ENCODE results near the gene HSPA8. TPM values are rescaled to one million over a fixed set of nuclear protein-coding genes. Genes with fewer than 3 reads are reported as not detected.

HSPA8 gene
- 406 TPM for polyA plus RNA-seq (2013, experiment 1 of 2)
- 401 TPM for polyA plus RNA-seq (2013, experiment 2 of 2)

DNA sequence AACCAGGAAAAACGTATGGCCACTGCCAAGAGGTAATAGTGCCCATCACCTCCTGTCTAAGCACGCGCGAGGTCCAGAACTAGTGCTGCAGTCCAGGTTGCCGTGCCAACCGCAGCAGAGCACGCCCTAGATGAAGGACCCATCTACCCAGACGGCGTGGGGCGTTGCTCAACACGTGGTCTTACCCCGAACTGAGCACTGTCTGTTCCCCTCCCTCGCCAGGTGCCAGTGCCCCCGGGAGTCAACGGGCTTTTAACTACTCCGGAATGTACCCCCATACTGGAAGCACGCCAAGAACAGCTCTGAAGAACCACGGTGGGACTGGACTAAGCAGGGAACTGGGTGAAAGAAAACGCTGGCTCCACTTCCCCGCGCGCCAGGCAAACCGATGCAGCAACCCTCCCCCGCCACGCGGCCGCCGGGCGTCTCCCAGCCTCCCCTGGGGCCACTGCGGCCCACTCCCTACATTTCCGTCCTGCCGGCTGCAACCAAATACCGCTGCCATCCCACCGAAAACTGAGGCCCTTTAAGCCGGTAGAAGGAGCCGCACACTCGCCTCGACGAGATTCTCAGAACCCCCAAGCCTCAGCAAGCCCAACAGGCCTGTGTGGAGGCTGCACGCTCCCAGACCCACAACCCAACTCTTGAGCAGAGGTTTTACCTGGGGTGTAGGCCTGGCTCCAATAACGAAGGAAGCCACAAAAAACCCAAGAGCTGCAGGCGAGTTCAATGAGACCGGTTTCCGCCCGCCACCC lies at the start of gene HSPA8:
Gene HSPA8 (minus strand): TSS at position 734 of the 755 bp plus-strand sequence. CDS start 812 bp downstream, outside the sequence.
- Histone ChIP-seq H3K18ac (ENCODE audit: low read length) (peak within 1 kb of the TSS; percentile 99), H3K23ac (ENCODE audit: low read depth, low read length, poor library complexity) (peak within 1 kb of the TSS; percentile 97), H3K9me3 (replicated peaks in 1 of 2; ENCODE audit: control insufficient read depth in 2 of 2, insufficient read depth in 1 of 2, low read depth in 1 of 2, low read length in 2 of 2) (no peaks in the 10 kb centered on the region), H3K9ac (ENCODE audit: low read depth, low read length, poor library complexity) (peak within 1 kb of the TSS; percentile 94), H2BK5ac (ENCODE audit: low read length) (peak within 1 kb of the TSS; percentile 99), H3K4me1 (ENCODE audit: control insufficient read depth in 2 of 2, insufficient read depth in 1 of 2, low read depth in 1 of 2, low read length in 2 of 2) (peaks cover 3 to 24% of the 10 kb centered on the region in 2 donors), H2BK15ac (ENCODE audit: low read length) (peak within 1 kb of the TSS; percentile 86), H3K27ac (replicated peaks; ENCODE audit: low read length) (peak within 1 kb of the TSS; percentile 98), H2BK12ac (ENCODE audit: low read length) (no peak within 1 kb of the TSS), H3K4ac (ENCODE audit: low read length) (peak within 1 kb of the TSS; percentile 99), H3K27me3 (ENCODE audit: control insufficient read depth in 3 of 3, insufficient read depth in 3 of 3, low read depth in 1 of 3, low read length in 3 of 3) (no peaks in the 10 kb centered on the region), H4K8ac (ENCODE audit: low read depth, low read length) (peak within 1 kb of the TSS; percentile 52), H2AK5ac (ENCODE audit: low read depth, low read length) (peak within 1 kb of the TSS; percentile 96), H3K4me2 (ENCODE audit: insufficient read depth, low read length, poor library complexity, severe bottlenecking) (peak within 1 kb of the TSS; percentile 71), H3K14ac (ENCODE audit: low read length) (peak within 1 kb of the TSS; percentile 72), H4K91ac (ENCODE audit: low read depth, low read length, poor library complexity) (peak within 1 kb of the TSS; percentile 93), H3K36me3 (replicated peaks in 1 of 2; ENCODE audit: control insufficient read depth in 2 of 2, insufficient read depth in 2 of 2, low read length in 2 of 2) (peaks cover 35 to 51% of the 10 kb centered on the region in 2 donors), H3K4me3 (ENCODE audit: low read length in 2 of 2) (peak within 1 kb of the TSS; percentile 95 to 98), H2BK120ac (ENCODE audit: low read depth, low read length) (peak within 1 kb of the TSS; percentile 82), H3K79me1 (ENCODE audit: low read depth, low read length) (no peaks in the 10 kb centered on the region), H2AFZ (ENCODE audit: low read length) (peak within 1 kb of the TSS; percentile 79)
- no CpG with 5 or more reads among the region's 45 CpGs for WGBS, 2 donors (ENCODE audit: extremely low coverage in 2 of 2, insufficient read length in 2 of 2, insufficient replicate concordance in 1 of 2)
- DNase-seq (ENCODE audit: low spot score), result peak; percentile 17

DNA sequence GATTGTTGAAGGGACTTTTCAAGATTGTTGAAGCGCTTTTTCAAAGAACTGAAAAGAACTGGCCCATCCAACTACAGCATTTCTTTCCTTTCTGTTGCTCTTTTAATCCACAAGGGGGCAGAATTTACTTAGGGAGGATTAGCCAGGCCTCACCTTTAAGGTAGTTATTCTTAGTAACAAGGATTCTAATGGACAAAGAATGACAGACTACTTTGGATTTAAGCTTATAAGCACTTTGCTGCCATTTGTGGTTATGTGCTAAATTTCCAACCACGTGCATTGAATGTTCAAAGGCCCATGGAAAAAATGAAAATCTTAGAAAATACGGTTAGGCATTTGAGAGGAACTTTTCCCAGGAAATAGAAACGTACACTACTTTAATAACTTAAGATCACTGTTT lies 49.5 kb upstream of the HSPA8 start:
- no CpG with 5 or more reads among the region's 4 CpGs for WGBS, 2 donors (ENCODE audit: extremely low coverage in 2 of 2, insufficient read length in 2 of 2, insufficient replicate concordance in 1 of 2)
- Histone ChIP-seq H3K4me2 (ENCODE audit: insufficient read depth, low read length, poor library complexity, severe bottlenecking) (no peak overlapping the region), H3K36me3 (replicated peaks in 1 of 2; ENCODE audit: control insufficient read depth in 2 of 2, insufficient read depth in 2 of 2, low read length in 2 of 2) (no peaks in the 10 kb centered on the region), H2AK5ac (ENCODE audit: low read depth, low read length) (no peak overlapping the region), H2BK5ac (ENCODE audit: low read length) (no peak overlapping the region), H2BK15ac (ENCODE audit: low read length) (no peak overlapping the region), H3K4me1 (ENCODE audit: control insufficient read depth in 2 of 2, insufficient read depth in 1 of 2, low read depth in 1 of 2, low read length in 2 of 2) (peaks cover 0 to 2% of the 10 kb centered on the region in 2 donors), H3K9me3 (replicated peaks in 1 of 2; ENCODE audit: control insufficient read depth in 2 of 2, insufficient read depth in 1 of 2, low read depth in 1 of 2, low read length in 2 of 2) (peaks cover 0 to 7% of the 10 kb centered on the region in 2 donors), H4K8ac (ENCODE audit: low read depth, low read length) (no peak overlapping the region), H2BK12ac (ENCODE audit: low read length) (no peak overlapping the region), H3K4me3 (ENCODE audit: low read length in 2 of 2) (no peak overlapping the region), H3K23ac (ENCODE audit: low read depth, low read length, poor library complexity) (no peak overlapping the region), H2BK120ac (ENCODE audit: low read depth, low read length) (no peak overlapping the region), H3K4ac (ENCODE audit: low read length) (no peak overlapping the region), H4K91ac (ENCODE audit: low read depth, low read length, poor library complexity) (no peak overlapping the region), H2AFZ (ENCODE audit: low read length) (no peak overlapping the region), H3K27ac (replicated peaks; ENCODE audit: low read length) (no peak overlapping the region), H3K9ac (ENCODE audit: low read depth, low read length, poor library complexity) (no peak overlapping the region), H3K18ac (ENCODE audit: low read length) (no peak overlapping the region), H3K27me3 (ENCODE audit: control insufficient read depth in 3 of 3, insufficient read depth in 3 of 3, low read depth in 1 of 3, low read length in 3 of 3) (peaks cover 0 to 9% (median 0%) of the 10 kb centered on the region in 3 experiments), H3K14ac (ENCODE audit: low read length) (no peak overlapping the region), H3K79me1 (ENCODE audit: low read depth, low read length) (no peaks in the 10 kb centered on the region)
- peak; percentile 39 for DNase-seq (ENCODE audit: low spot score)

DNA sequence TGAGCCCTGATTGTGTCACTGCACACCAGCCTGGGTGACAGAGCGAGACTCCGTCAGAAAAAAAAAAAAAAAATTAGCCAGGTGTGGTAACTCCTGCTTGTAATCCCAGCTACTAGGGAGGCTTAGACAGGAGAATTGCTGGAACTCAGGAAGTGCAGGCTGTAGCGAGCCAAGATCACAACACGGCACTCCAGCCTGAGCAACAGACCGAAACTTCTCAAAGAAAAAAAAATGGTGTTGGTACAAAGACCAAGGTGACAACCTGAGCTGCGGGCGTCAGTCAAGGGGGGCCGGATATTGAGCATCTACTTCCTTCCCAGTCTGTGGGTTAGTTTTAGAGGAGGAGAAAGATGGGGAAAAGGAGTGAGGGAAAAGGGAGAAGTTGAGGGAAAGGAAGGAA lies 48.5 kb upstream of the HSPA8 start:
- no peak overlapping the region for H2BK12ac ChIP-seq (ENCODE audit: low read length)

GRCh38 chr11:123107945-123108495 lies 46.1 kb upstream of the HSPA8 start:
- H3K4me1 ChIP-seq (ENCODE audit: control insufficient read depth in 2 of 2, insufficient read depth in 1 of 2, low read depth in 1 of 2, low read length in 2 of 2), result peaks cover 0 to 2% of the 10 kb centered on the region in 2 donors
- whole genome bisulfite sequencing, 2 donors (ENCODE audit: extremely low coverage in 2 of 2, insufficient read length in 2 of 2, insufficient replicate concordance in 1 of 2), result no CpG with 5 or more reads among the region's 4 CpGs
- no peak overlapping the region for H4K91ac ChIP-seq (ENCODE audit: low read depth, low read length, poor library complexity)
- H3K36me3 ChIP-seq (replicated peaks in 1 of 2; ENCODE audit: control insufficient read depth in 2 of 2, insufficient read depth in 2 of 2, low read length in 2 of 2), result no peaks in the 10 kb centered on the region
- H3K9me3 ChIP-seq (replicated peaks in 1 of 2; ENCODE audit: control insufficient read depth in 2 of 2, insufficient read depth in 1 of 2, low read depth in 1 of 2, low read length in 2 of 2), result no peaks in the 10 kb centered on the region
- no peak overlapping the region for H3K18ac ChIP-seq (ENCODE audit: low read length)
- H2BK120ac ChIP-seq (ENCODE audit: low read depth, low read length), result no peak overlapping the region
- no peak overlapping the region for H3K4me2 ChIP-seq (ENCODE audit: insufficient read depth, low read length, poor library complexity, severe bottlenecking)
- DNase-seq (ENCODE audit: low spot score), result no peak
- H4K8ac ChIP-seq (ENCODE audit: low read depth, low read length), result no peak overlapping the region
- H3K27me3 ChIP-seq (ENCODE audit: control insufficient read depth in 3 of 3, insufficient read depth in 3 of 3, low read depth in 1 of 3, low read length in 3 of 3), result peaks cover 0 to 9% (median 0%) of the 10 kb centered on the region in 3 experiments
- no peak overlapping the region for H3K27ac ChIP-seq (replicated peaks; ENCODE audit: low read length)
- H2BK5ac ChIP-seq (ENCODE audit: low read length), result no peak overlapping the region
- no peak overlapping the region for H3K23ac ChIP-seq (ENCODE audit: low read depth, low read length, poor library complexity)
- H2BK12ac ChIP-seq (ENCODE audit: low read length), result no peak overlapping the region
- no peak overlapping the region for H2BK15ac ChIP-seq (ENCODE audit: low read length)
- H3K79me1 ChIP-seq (ENCODE audit: low read depth, low read length), result no peaks in the 10 kb centered on the region
- H2AK5ac ChIP-seq (ENCODE audit: low read depth, low read length), result no peak overlapping the region
- no peak overlapping the region for H2AFZ ChIP-seq (ENCODE audit: low read length)
- H3K4me3 ChIP-seq (ENCODE audit: low read length in 2 of 2), result no peak overlapping the region
- H3K4ac ChIP-seq (ENCODE audit: low read length), result no peak overlapping the region
- H3K14ac ChIP-seq (ENCODE audit: low read length), result no peak overlapping the region
- no peak overlapping the region for H3K9ac ChIP-seq (ENCODE audit: low read depth, low read length, poor library complexity)

More for the DNA sequence above, 48.5 kb upstream of the HSPA8 start:
- no peak overlapping the region for H3K4me3 ChIP-seq (ENCODE audit: low read length in 2 of 2)
- no peak overlapping the region for H2BK15ac ChIP-seq (ENCODE audit: low read length)
- no CpG with 5 or more reads among the region's 8 CpGs for WGBS, 2 donors (ENCODE audit: extremely low coverage in 2 of 2, insufficient read length in 2 of 2, insufficient replicate concordance in 1 of 2)
- H3K14ac ChIP-seq (ENCODE audit: low read length), result no peak overlapping the region
- no peak overlapping the region for H3K4ac ChIP-seq (ENCODE audit: low read length)
- H3K18ac ChIP-seq (ENCODE audit: low read length), result no peak overlapping the region
- H3K23ac ChIP-seq (ENCODE audit: low read depth, low read length, poor library complexity), result no peak overlapping the region
- no peaks in the 10 kb centered on the region for H3K9me3 ChIP-seq (replicated peaks in 1 of 2; ENCODE audit: control insufficient read depth in 2 of 2, insufficient read depth in 1 of 2, low read depth in 1 of 2, low read length in 2 of 2)
- H3K4me1 ChIP-seq (ENCODE audit: control insufficient read depth in 2 of 2, insufficient read depth in 1 of 2, low read depth in 1 of 2, low read length in 2 of 2), result peaks cover 0 to 2% of the 10 kb centered on the region in 2 donors
- no peak overlapping the region for H3K4me2 ChIP-seq (ENCODE audit: insufficient read depth, low read length, poor library complexity, severe bottlenecking)
- no peak overlapping the region for H4K91ac ChIP-seq (ENCODE audit: low read depth, low read length, poor library complexity)
- no peak overlapping the region for H2AFZ ChIP-seq (ENCODE audit: low read length)
- H3K27me3 ChIP-seq (ENCODE audit: control insufficient read depth in 3 of 3, insufficient read depth in 3 of 3, low read depth in 1 of 3, low read length in 3 of 3), result peaks cover 0 to 9% (median 0%) of the 10 kb centered on the region in 3 experiments
- H2BK120ac ChIP-seq (ENCODE audit: low read depth, low read length), result no peak overlapping the region
- H2AK5ac ChIP-seq (ENCODE audit: low read depth, low read length), result no peak overlapping the region
- no peak for DNase-seq (ENCODE audit: low spot score)
- H3K36me3 ChIP-seq (replicated peaks in 1 of 2; ENCODE audit: control insufficient read depth in 2 of 2, insufficient read depth in 2 of 2, low read length in 2 of 2), result no peaks in the 10 kb centered on the region
- H3K79me1 ChIP-seq (ENCODE audit: low read depth, low read length), result no peaks in the 10 kb centered on the region
- H2BK5ac ChIP-seq (ENCODE audit: low read length), result no peak overlapping the region
- H4K8ac ChIP-seq (ENCODE audit: low read depth, low read length), result no peak overlapping the region
- H3K9ac ChIP-seq (ENCODE audit: low read depth, low read length, poor library complexity), result no peak overlapping the region
- no peak overlapping the region for H3K27ac ChIP-seq (replicated peaks; ENCODE audit: low read length)
